ENCODE measurements around the gene TEX26.
"Not testable (repeated sequence)": the region's sequence is repeated elsewhere in the genome, so short reads cannot be mapped to it uniquely, and the experiment has no call there.

TEX26 gene

DNA sequence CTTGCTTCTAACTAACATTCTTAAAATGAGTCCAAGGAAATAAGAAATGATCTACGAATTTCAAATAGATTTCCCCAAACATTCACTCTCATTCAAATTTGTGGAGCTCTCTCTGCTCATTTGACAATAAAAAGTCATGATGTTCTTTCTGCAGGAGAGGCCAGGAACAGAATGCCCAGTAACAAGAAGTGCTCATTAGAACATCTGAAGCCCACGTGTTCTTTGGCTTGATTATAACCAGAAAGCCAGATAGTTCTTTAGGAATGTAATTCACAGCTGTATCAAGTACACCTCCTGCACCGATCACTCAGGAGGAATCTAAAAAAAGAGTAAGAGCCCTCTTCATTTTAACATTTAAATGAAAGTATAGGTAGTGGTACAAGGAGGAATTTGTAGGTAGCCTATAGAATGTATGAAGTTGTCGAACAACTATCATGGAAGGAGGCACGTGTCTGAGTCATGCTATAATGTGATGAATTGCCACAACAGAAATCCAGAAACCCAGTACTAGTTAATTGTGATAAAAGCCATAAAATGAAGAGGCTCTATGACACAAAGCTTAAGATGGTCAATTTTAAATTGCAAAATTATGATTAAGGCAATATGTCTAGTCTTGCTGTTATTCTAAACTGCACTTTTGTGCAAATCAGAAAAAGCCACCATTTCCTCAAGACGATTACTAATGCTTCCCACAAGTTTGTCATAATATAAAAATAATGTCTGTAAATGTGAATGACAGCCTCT is 13.6 kb upstream of the TEX26 start:
- no peak overlapping the region for H3K4me3 ChIP-seq (ENCODE audit: low read depth, low read length)

DNA sequence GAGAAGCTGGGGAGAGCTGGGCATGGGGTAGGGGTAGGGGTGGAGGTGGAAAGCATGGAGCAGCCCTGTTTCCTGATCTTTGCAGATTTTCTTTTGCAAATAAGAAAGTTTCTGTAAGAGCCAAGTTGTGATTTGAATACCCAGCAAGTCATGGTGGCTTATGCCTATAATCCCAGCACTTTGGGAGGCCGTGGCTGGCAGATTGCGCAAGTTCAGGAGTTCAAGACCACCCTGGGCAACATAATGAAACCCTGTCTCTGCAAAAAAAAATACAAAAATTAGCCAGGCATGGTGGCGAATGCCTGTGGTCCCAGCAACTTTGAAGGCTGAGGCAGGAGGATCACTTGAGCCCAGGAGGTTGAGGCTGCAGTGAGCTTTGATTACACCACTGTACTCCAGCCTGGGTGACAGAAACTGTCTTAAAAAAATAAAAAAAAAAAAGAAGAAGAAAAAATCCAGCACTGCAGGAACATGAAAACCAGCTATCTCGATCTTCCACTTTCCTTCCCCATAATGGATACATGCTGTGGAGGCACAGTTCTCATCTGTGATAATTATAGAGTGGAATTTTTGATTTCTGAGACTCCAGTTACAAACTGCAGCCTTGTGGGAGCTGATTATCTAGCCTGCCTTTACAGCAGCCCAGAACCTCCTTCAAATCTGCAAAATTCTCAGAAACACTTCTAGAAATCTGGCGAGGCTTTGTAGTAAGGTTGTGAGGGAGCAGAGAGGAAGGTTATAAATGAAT is 12.1 kb upstream of the TEX26 start:
- H3K4me3 ChIP-seq (ENCODE audit: low read depth, low read length), result no peak overlapping the region

DNA sequence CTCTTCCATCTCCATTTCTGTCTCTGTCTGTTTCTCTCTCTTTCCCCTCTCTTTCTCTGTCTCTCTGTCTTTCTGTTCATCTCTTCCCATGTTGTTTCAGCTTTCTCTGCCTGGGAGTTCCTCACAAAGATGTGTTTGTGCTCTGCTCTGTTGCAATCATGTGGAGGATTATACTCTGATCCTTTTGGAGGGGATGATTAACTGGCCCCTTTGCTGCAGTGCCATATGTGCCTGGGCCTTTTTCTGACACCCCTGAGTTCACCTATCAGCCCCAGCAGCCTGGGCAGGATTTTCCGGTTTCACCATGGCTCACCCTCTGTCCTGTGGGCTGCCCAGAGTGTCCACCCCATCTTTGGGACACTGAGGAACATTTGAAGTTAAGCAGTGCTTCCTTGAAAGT is 9.0 kb upstream of the TEX26 start:
- no peak overlapping the region for H3K4me3 ChIP-seq (ENCODE audit: low read depth, low read length)

DNA sequence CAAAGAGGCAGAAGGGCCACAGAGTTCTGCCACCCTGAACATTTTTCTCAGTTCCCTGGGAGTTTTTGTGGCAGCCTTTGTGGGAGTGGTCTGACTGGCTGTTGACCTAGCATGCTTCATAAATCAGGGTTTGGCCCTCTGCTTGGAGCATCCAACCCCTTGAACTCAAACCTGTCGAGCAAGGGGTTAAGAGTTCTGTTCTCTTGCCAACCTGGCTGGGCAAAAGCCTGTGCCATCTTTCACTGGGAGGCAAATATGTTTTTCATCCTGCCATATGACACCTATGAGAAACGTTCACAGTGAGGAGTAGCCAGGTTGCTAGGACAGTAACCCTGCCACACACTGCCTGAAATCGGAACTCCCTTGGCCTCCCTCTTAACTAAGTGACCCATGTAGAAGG is 7.7 kb upstream of the TEX26 start:
- H3K4me3 ChIP-seq (ENCODE audit: low read depth, low read length), result no peak overlapping the region

DNA sequence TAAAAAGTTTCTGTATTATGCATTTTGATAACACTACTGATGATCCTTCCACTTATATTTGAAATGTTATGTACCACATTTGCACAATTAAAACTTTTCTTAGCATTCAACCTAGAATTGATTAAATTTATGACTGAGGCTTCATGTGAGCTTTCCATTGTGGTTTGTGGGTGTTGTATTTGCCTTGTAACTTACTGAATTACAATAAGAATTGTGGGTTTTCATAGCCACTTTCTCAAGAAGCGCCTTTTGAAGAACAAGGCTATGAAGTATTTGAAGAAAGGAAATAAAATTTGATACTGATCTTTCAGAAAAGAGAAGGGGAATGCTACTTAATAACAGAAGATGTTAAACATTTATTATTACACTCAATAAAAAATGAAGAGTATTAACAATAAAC is 7.0 kb upstream of the TEX26 start:
- no peak overlapping the region for H3K4me3 ChIP-seq (ENCODE audit: low read depth, low read length)

DNA sequence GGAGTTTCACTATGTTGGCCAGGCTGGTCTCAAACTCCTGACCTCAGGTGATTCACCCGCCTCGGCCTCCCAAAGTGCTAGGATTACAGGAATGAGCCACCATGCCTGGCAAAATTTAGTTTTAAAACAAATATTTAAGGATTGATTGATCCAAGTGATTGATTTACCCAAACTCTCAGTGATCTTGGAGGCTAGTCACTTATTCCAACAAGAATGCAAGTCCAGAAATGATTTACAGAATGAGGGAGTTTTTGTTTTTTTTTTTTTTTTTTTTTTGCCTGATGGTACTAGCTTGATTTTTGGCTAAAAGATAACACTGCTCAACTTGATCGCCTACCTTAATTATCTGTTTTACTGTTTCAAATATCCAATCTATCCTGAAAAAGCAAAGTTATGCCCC is 5.7 kb upstream of the TEX26 start:
- no peak overlapping the region for H3K4me3 ChIP-seq (ENCODE audit: low read depth, low read length)

DNA sequence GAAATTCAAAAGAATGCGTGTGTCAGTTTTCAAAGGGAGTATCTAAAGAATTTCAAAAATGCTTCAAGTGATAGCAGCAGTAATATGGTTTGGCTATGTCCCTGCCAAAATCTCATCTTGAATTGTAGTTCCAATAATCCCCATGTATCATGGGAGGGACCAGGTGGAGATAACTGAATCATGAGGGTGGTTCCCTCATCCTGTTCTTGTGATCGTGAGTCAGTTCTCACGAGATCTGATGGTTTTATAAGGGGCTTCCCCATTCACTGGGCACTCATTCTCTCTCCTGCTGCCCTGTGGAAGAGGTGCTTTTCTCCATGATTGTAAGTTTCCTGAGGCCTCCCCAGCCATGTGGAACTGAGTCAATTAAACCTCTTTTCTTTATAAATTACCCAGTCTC is 5.3 kb upstream of the TEX26 start:
- H3K4me3 ChIP-seq (ENCODE audit: low read depth, low read length), result not testable (repeated sequence)

DNA sequence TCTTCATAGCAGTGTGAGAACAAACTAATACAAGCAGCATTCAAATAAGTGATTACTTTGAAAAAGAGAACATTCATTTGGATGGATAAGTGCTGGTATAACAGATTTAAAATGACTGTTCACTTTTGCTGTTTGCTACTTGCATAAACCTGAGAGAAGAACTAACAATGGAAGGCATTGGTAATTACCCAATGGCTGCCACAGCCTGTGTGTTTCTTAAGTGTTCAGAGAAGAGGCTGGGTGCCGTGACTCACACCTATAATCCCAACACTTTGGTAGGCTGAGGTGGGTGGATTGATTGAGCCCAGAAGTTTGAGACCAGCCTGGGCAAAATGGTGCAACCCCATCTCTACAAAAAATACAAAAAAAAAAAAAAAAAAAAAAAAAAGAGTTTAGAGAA is 4.9 kb upstream of the TEX26 start:
- no peak overlapping the region for H3K4me3 ChIP-seq (ENCODE audit: low read depth, low read length)

DNA sequence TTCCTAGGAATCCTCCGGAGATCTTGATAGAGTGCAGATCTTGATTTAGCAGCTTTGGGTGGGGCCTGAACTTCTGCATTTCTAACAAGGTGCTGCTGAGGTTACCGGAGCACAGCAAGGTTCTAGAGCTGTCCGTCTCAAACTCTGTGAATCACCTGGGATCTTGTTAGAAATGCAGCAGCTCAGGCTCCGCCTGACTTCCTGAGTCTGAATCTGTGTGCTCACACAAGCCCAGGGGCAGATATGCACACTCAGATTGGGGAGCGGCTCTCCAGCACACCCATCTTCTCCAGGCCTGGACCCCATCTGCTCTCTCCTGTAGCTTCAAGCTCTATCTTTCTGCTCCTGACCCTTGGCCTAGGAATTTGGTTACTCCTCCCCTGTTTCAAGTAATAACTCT is 3.5 kb upstream of the TEX26 start:
- H3K4me3 ChIP-seq (ENCODE audit: low read depth, low read length), result no peak overlapping the region

DNA sequence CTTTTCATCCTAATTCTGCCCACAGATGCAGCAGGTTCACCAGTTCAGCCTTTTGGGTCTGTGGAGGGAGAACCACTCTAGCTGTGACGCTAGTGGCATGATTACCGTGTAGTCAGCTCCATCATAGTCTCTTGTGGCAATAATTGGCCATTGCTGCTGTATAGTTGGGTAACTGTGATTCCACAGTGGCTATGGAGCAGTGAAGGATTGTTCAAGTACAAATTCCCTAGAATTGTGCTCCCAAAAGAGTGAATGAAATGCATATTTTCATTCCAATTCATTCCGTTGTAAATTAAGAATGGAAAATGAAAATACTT is 856 bp downstream of the TEX26 start:
- H3K4me3 ChIP-seq (ENCODE audit: low read depth, low read length), result no peak overlapping the region

DNA sequence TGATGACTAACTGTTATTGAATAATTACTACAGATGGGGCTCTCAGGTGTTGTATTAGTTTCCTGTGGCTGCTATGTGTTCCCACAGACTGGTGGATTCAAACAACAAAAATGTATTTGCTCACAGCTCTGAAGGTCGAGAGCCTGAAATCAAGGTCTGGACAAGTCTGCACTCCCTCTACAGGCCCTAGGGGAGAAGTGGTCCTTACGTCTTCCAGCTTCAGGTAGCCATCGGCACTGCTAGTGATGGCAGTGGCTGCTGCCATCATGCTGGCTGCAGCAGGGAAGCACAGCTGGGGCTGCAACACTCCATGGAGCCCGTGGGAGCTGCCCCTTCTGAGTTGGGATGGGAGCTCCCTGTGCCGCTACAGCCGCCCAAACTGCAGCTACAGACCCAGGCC is 1.9 kb downstream of the TEX26 start:
- H3K4me3 ChIP-seq (ENCODE audit: low read depth, low read length), result no peak overlapping the region

DNA sequence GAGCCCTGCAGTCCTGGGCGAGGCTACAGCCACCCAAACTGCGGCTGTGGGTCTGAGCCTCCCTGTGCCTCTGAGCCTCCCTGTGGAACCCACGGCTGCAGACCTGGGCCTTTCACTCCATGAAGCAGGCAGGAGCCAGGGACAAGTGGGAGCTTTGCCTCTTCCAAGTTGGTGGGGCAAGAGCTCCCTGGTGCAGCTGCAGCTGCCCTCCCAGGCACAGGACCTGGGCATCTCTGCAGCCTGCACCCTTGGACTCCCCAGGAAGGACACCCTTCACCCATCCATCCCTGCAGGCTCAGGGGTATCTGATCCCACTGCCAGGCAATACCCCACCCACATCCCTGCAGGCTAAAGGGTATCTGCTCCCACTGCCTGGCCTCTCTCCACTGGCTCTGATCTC is 2.3 kb downstream of the TEX26 start:
- no peak overlapping the region for H3K4me3 ChIP-seq (ENCODE audit: low read depth, low read length)

DNA sequence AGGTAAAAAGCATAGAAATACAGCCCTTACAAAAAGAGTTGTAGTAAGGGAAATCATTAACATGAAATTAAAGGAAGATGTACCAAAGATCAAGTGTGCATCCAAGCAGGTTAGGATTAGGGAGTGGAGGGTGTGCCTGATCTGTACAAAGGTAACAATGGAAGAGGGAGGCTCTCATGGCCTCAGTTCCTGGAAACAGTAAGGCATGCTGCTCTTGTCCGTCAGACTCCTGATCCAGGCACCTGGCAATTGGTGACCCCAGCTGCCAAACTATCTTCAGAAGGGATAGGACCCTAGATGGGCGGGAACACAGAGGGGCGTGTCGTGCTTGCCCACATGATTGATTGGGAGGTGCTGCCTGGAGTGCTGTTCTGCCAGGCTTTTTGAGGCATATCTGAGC is 4.5 kb downstream of the TEX26 start:
- H3K4me3 ChIP-seq (ENCODE audit: low read depth, low read length), result no peak overlapping the region

DNA sequence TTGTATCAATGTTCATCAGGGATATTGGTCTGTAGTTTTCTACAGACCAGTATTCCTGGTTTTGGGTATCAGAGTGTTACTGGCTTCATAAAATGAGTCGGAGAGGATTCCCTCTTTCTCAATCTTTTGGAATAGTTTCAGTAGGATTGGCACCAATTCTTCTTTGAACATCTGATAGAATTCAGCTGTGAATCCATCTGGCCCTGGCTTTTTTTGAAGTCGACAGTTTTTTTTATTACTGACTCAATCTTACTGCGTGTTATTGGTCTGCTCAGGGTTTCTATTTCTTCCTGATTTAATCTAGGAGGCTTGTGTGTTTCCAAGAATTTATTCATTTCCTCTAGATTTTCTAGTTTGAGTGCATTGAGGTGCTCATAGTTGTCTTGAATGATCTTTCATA is 11.4 kb downstream of the TEX26 start:
- no peak overlapping the region for H3K4me3 ChIP-seq (ENCODE audit: low read depth, low read length)

DNA sequence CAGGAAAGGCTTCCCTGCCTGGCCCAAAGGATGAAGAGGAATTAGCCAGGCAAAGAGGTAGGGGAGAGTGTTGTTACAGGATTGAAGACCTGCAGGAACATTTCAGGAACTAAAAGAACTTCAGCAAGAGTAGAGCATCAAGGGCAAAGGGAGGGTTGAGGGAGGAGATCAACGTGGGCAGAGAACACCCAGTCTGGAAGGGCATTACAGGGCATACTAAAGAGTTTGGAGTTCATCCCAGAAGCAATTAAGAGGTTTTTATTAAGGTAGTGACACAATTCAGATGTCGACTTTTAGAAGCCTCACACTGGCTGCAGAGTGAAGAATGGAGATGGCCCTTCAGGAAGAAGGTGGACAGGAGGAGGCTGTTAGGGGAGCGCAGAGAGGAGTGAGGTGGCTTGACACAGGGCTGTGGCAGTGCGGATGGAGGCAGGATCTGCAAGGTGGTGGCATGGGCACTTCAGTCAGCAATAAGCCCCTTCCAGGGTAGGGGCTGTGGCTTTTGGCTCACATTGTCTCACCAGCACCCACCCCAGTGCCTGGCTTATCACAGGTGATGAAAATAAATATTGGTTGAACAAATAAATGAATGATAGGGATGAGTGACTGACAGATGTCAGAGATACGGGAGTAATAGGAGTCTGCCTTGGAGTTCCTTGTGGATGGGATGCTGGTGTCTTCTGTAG is 24.9 kb downstream of the TEX26 start:
- H3K4me3 ChIP-seq (ENCODE audit: low read depth, low read length), result no peak overlapping the region

DNA sequence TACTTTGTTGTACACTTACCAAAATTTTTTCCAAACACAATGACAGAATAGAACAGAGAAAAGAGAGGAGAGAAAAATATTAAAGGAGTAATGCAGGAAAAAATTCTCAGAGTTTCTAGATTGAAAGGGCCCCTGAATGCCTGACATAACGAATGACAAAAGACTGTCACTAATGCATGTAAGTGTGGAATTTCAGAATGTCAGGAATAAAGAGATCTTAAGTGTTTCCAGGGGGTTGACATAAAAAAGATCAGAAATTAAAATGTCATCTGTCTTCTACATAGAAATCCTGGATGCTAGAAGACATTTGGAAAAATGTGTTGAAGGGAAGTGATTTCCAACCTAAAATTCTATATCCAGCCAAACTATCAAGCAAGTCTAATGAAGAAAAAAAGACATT is 27.2 kb downstream of the TEX26 start:
- H3K4me3 ChIP-seq (ENCODE audit: low read depth, low read length), result no peak overlapping the region

DNA sequence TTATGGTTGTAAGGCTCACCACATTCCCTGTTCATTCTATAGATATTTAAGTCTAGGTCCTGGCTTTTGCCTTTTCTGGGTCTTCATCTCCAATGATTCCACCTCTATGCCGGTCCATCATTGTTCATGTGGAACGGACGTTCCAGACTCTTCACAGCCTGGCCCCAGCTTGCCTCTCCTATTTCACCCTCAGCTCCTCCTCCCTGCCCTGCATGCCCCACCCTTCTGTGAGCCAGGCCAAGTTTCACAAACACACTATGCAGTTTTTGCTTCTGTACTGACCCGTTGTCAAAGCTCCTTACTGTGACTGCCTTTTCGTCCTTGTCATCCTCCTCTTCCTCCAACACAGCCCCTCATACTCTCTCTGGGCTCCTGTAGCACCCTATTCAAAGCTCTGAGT is 31.3 kb downstream of the TEX26 start:
- H3K4me3 ChIP-seq (ENCODE audit: low read depth, low read length), result no peak overlapping the region

DNA sequence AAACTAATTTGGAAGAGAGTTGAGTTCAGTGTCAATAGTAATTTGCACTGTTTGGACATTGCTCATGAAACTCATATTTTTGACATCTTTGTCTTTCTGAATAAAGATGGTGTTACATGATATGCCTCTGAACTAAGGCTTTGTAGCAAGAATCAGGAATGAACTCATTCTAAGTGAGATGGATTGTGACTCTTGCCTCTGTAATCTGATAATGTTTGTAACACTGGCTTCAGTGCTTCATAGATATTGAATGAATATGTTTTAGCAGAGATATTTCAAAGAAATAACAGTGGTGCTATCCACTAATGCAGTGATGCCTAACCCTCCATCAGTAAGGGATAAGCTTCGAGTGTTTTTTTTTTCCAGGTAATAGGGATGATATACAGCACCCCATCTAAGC is 32.9 kb downstream of the TEX26 start:
- H3K4me3 ChIP-seq (ENCODE audit: low read depth, low read length), result no peak overlapping the region

DNA sequence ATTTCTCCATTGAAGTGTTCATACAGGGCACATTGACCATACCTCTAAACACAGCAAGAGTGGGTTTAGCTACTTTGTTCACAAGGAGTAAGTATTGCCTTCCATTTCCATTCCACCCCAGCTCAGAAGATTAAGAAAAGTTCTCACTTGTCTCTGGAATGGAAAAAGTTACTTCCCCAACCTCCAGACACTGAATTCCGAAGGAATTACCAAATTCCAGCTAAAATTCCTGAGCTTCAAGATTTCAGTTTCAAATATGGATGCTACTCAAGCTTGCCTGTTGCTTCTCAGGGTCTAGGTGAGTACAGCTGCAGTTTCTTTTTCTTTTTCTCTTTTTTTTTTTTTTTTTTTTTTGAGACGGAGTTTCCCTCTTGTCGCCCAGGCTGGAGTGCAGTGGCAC is 33.6 kb downstream of the TEX26 start:
- no peak overlapping the region for H3K4me3 ChIP-seq (ENCODE audit: low read depth, low read length)

DNA sequence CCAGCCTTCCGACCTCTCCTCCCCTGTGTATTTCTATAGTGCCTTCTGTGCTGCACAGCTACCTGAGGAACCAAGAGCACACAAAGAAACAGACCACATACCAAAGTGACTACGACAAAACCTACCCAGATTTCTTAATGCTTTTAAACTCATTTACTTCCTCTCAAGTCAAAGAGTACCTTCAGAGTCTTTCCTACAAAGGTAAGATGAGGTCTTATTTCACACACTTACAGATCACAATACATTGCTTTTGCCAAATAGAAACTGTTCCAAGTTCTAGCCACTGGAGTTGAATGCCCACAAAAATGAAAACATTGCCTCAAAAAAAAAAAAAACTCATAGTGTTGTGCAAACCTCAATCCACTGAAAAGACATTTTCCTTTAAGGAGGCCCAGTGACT is 36.4 kb downstream of the TEX26 start:
- H3K4me3 ChIP-seq (ENCODE audit: low read depth, low read length), result no peak overlapping the region

DNA sequence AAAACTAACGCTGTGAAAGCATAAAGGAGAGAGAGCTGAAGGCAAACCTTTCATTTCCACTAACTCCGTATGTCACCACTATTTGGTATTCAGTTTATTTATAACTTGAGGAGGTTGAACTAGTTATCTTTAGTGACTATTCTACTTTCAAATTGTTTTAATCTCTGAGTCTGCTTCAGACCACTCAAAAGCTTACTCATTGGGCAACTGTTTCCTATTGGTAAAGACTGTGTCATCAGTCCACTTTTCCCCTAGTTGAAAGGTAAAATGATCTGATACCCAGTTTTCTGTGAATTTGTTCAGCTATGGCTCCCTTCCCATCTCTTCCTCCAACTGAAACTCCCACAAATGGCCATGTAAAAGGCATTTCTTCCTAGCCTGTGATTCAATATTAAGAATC is 39.1 kb downstream of the TEX26 start:
- H3K4me3 ChIP-seq (ENCODE audit: low read depth, low read length), result no peak overlapping the region

DNA sequence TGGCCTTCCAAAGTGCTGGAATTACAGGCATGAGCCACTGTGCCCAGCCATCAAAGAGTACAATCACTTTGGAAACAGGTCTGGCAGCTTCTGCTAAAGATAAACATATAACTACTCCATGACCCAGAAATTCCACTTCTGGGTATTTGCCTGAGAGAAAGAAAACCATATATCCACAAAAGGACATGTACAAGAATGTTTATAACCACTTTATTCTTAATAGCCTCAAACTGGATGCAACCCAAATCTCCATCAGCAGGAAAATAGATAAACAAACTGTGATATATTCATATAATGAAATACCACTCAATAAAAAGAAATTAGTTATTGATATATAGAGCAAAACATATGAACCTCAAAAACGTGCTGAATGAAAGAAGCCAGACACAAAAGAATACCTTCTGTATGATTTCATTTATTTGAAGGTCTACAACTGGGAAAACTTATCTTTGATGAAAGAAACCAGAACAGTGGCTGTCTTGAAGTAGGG is 40.5 kb downstream of the TEX26 start:
- no peak overlapping the region for H3K4me3 ChIP-seq (ENCODE audit: low read depth, low read length)

Measured in iPS-11a (cell line).